Natural killer cell treated with Interleukin-12 subunit alpha and Interleukin-12 subunit beta and Interleukin-15 and Interleukin-18, amount 100 ng/mL, for 72 hours (primary cell): ENCODE results near the gene CCL13. TPM values are rescaled to one million over a fixed set of nuclear protein-coding genes. Genes with fewer than 3 reads are reported as not detected.

Experiments used
- ATAC-seq, 2 donors: fragments of 150-1000 bp; cut with Tn5 transposase in 1 of 2; sonication (Bioruptor Pico), chemical (Tn5 transposase) in 1 of 2; 2 replicates each; pipeline ENCODE4 v1.10.0; 2021
- DNase-seq: peaks from one replicate; pipeline ENCODE4 v3.0.0; 2022; ENCODE audit warnings: low spot score
- H3K27ac Mint-ChIP-seq, 2 donors: 1 replicate in 1 of 2; 2 replicates in 1 of 2; pipeline ENCODE4 v1.8.0; 2022; ENCODE audit warnings: mixed read lengths in 2 of 2, mild to moderate bottlenecking in 1 of 2, moderate library complexity in 1 of 2
- H3K27me3 Mint-ChIP-seq, 2 donors: 1 replicate in 1 of 2; 2 replicates in 1 of 2; pipeline ENCODE4 v1.8.0; 2022; ENCODE audit warnings: mixed read lengths in 2 of 2
- H3K36me3 Mint-ChIP-seq: one replicate; pipeline ENCODE4 v1.8.0; 2022; ENCODE audit warnings: mixed read lengths
- H3K4me1 Mint-ChIP-seq, 2 donors: 1 replicate in 1 of 2; 2 replicates in 1 of 2; pipeline ENCODE4 v1.8.0; 2022; ENCODE audit warnings: low read depth in 2 of 2, mixed read lengths in 2 of 2, mild to moderate bottlenecking in 1 of 2
- H3K4me3 Mint-ChIP-seq: one replicate; pipeline ENCODE4 v1.8.0; 2022; ENCODE audit warnings: mixed read lengths
- H3K9me3 Mint-ChIP-seq: 2 replicates; pipeline ENCODE4 v1.8.0; 2022; ENCODE audit warnings: mixed read lengths
- total RNA-seq, 2 donors: library from RNA; stranded (reverse); gene quantifications; one replicate each; pipeline ENCODE4 v1.2.3, GENCODE V29; 2022

The CCL13 gene
- total RNA-seq, 2 donors from 2014 or later: not detected

DNA sequence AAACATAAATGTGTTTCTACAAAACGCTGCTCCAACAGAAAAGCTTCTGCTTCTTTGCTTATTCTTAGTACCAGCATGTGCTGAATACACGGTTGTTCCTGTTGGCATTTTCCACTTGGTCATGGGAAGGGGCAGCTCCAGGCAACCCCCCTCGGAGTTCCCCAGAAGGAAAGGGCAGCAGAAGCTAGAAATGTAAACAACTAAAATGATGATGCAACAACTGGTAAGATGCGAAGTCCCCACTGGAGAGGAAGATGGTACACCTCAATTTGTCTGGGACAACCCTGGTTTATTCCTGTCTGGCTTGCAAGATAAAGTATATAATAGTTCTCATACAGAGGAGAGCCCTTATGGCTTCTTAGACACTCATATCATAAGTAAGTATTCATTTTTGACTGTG is 9.2 kb upstream of the CCL13 start:
- no peak overlapping the region for H3K4me3 Mint-ChIP-seq
- DNase-seq (no peak), ATAC-seq (no peak)
- no peaks in the 10 kb centered on the region for H3K9me3 Mint-ChIP-seq
- no peaks in the 10 kb centered on the region for H3K4me1 Mint-ChIP-seq
- peaks cover 39 to 40% of the 10 kb centered on the region in 2 donors for H3K27me3 Mint-ChIP-seq
- no peak overlapping the region for H3K27ac Mint-ChIP-seq
- H3K36me3 Mint-ChIP-seq: no peaks in the 10 kb centered on the region

- no peak for ATAC-seq
These were observed 6.5 kb upstream of the CCL13 start for GRCh38 chr17:34349751-34350150.

DNA sequence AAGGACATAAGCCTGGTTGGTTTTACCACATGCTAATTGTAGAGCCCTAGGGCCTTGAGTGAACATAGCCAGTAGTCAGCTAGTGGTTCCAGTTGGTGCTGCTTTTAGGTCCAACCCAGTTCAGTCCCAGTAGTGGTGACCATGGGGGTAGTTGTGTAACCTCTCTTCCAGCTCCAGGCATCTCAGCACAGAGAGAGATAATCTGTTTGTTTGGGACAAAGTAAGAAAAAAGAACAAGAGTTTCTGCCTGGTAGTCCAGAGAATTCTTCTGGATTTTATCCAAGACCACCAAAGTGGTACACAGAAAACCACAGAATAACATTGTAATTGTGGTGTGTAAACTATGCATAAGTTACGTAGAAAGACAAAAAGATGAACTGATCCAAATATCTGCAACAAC is 5.2 kb upstream of the CCL13 start:
- no peaks in the 10 kb centered on the region for H3K4me1 Mint-ChIP-seq
- no peak for ATAC-seq
- H3K9me3 Mint-ChIP-seq: no peaks in the 10 kb centered on the region
- peaks cover 25 to 27% of the 10 kb centered on the region in 2 donors for H3K27me3 Mint-ChIP-seq
- no peaks in the 10 kb centered on the region for H3K36me3 Mint-ChIP-seq
- no peak for DNase-seq
- H3K4me3 Mint-ChIP-seq: no peak overlapping the region
- H3K27ac Mint-ChIP-seq: no peak overlapping the region

More at GRCh38 chr17:34349751-34350150, 6.5 kb upstream of the CCL13 start:
- no peaks in the 10 kb centered on the region for H3K4me1 Mint-ChIP-seq
- DNase-seq: no peak
- H3K36me3 Mint-ChIP-seq: no peaks in the 10 kb centered on the region
- peaks cover 29 to 32% of the 10 kb centered on the region in 2 donors for H3K27me3 Mint-ChIP-seq
- H3K9me3 Mint-ChIP-seq: no peaks in the 10 kb centered on the region
- H3K4me3 Mint-ChIP-seq: no peak overlapping the region
- H3K27ac Mint-ChIP-seq: no peak overlapping the region

DNA sequence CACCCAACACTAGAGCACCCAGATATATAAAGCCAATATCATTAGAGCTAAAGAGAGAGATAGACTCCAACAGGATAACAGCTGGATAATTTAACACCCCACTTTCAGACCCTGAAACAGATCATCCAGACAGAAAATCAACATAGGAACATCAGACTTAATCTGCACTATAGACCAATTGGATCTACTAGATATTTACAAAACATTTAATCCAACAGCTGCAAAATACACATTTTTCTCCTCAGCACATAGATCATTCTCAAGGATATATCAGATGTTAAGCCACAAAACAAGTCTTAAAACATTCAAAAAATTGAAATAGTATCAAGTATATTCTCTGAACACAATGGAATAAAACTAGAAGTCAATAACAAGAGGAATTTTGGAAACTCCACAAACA is 4.1 kb upstream of the CCL13 start:
- ATAC-seq (no peak), DNase-seq (no peak)
- no peak overlapping the region for H3K4me3 Mint-ChIP-seq
- H3K9me3 Mint-ChIP-seq: no peaks in the 10 kb centered on the region
- H3K27me3 Mint-ChIP-seq: peaks cover 24 to 25% of the 10 kb centered on the region in 2 donors
- H3K36me3 Mint-ChIP-seq: no peaks in the 10 kb centered on the region
- H3K27ac Mint-ChIP-seq: no peak overlapping the region
- no peaks in the 10 kb centered on the region for H3K4me1 Mint-ChIP-seq

- Mint-ChIP-seq H3K27ac (no peak overlapping the region), H3K36me3 (no peaks in the 10 kb centered on the region), H3K4me3 (no peak overlapping the region), H3K9me3 (no peaks in the 10 kb centered on the region), H3K27me3 (peaks cover 12 to 20% of the 10 kb centered on the region in 2 donors), H3K4me1 (no peaks in the 10 kb centered on the region)
- ATAC-seq (no peak), DNase-seq (no peak)
These were observed 1.6 kb upstream of the CCL13 start for GRCh38 chr17:34354637-34355036.

GRCh38 chr17:34357398-34357797 is 1.1 kb downstream of the CCL13 start:
- H3K27me3 Mint-ChIP-seq: peaks cover 9 to 13% of the 10 kb centered on the region in 2 donors
- H3K4me1 Mint-ChIP-seq: peaks cover 0 to 1% of the 10 kb centered on the region in 2 donors
- no peaks in the 10 kb centered on the region for H3K9me3 Mint-ChIP-seq
- H3K36me3 Mint-ChIP-seq: no peaks in the 10 kb centered on the region
- no peak for DNase-seq
- ATAC-seq: no peak
- H3K27ac Mint-ChIP-seq: no peak overlapping the region
- H3K4me3 Mint-ChIP-seq: no peak overlapping the region

- Mint-ChIP-seq H3K36me3 (no peaks in the 10 kb centered on the region), H3K4me1 (peaks cover 5 to 7% of the 10 kb centered on the region in 2 donors), H3K4me3 (no peak overlapping the region), H3K27me3 (peaks cover 11 to 17% of the 10 kb centered on the region in 2 donors), H3K27ac (no peak overlapping the region), H3K9me3 (no peaks in the 10 kb centered on the region)
- no peak for DNase-seq
- ATAC-seq: no peak
These were observed 2.4 kb downstream of the CCL13 start for GRCh38 chr17:34358631-34359030.

DNA sequence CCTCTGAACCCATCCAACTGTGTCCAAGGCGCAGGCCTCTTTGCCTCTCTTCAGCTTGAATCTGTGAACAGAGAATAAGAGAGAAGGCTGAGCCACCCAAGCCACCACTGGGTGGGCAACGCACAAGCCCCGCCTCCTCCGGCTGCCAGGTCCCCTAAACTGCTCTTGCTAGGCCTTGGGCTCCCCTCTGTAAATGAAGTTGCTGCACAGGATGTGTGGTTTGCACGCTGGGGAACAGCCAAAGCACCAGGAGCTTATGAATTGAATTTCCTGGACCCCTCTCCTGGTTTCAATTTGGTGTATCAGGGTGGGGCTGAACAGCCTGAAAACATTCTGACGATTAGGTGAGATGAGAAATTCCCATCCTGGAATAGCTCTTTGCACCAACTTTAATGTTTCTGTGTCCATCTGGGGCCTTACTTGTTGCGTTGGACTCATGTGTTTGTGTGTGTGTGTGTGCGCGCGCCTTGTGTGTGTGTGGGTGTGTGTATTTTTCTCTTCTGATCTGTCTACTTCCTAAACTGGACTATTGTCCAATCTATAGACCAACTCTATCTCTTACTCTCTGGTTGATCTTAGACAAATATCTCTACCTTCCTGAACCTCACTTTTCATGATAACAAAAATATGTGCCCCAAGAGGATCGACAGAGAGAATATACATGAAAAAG is 4.5 kb downstream of the CCL13 start:
- Mint-ChIP-seq H3K4me1 (peaks cover 10 to 15% of the 10 kb centered on the region in 2 donors), H3K4me3 (no peak overlapping the region), H3K27ac (no peak overlapping the region), H3K27me3 (peaks cover 8 to 21% of the 10 kb centered on the region in 2 donors), H3K9me3 (no peaks in the 10 kb centered on the region), H3K36me3 (no peaks in the 10 kb centered on the region)
- DNase-seq (no peak), ATAC-seq (no peak)

- H3K4me1 Mint-ChIP-seq: peaks cover 10 to 16% of the 10 kb centered on the region in 2 donors
- H3K27me3 Mint-ChIP-seq: peaks cover 8 to 21% of the 10 kb centered on the region in 2 donors
- no peaks in the 10 kb centered on the region for H3K36me3 Mint-ChIP-seq
- DNase-seq (peak; percentile 74), ATAC-seq (peak; percentile 81 to 86)
- H3K27ac Mint-ChIP-seq: no peak overlapping the region
- H3K4me3 Mint-ChIP-seq: no peak overlapping the region
- no peaks in the 10 kb centered on the region for H3K9me3 Mint-ChIP-seq
These were observed 5.3 kb downstream of the CCL13 start for GRCh38 chr17:34361478-34362061.

DNA sequence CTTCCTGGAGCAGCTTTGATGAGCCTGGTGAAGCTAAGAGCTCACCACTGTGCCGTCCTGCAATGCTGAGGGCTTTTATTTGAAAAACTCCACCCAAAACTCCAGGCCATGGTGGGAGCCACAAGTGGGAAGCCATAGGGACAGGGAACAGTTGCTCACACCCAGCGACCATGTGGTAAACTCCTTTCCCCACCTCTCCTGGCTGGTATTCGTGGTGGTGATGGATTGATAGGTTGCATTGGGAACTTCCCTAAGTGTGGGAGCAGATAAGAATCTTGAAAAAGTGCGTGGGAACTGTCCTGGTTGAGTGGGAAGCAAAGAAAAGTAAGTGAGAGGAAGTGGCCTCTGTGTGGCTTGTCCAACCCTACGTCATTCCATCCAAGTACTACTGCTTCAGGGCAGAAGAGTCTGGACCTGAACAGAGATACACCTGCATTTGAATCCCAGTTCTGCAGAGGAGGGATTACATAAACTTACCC is 6.9 kb downstream of the CCL13 start, which contains the start of gene CCL1:
Gene CCL1, minus strand, starts transcription at position 51 of the 479 bp plus-strand sequence. CDS start 72 bp downstream, outside the sequence.
- DNase-seq (no peak), ATAC-seq (no peak)
- Mint-ChIP-seq H3K36me3 (no peaks in the 10 kb centered on the region), H3K9me3 (no peaks in the 10 kb centered on the region), H3K4me1 (peaks cover 10 to 16% of the 10 kb centered on the region in 2 donors), H3K27ac (no peak within 1 kb of the TSS), H3K27me3 (peaks cover 8 to 21% of the 10 kb centered on the region in 2 donors), H3K4me3 (no peak within 1 kb of the TSS)

DNA sequence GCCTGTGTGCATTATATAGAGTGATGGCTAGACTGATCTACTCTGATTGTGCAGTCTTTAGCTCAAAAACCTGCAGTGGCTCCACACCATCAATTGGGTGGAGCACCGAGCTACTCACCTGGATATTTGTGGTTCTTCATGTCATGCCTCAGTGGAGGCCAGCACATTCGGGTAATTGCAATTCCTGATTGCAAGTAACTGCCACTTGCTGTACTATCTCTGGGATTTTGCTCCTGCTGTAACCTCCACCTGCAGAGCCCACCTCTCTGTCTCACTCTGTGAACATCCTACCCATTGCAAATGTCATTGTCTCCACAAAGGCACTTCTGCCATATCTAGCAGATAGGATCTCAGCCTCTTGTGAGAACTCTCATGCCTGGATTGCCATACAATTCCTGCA is 8.5 kb downstream of the CCL13 start:
- H3K27me3 Mint-ChIP-seq: peaks cover 8 to 21% of the 10 kb centered on the region in 2 donors

DNA sequence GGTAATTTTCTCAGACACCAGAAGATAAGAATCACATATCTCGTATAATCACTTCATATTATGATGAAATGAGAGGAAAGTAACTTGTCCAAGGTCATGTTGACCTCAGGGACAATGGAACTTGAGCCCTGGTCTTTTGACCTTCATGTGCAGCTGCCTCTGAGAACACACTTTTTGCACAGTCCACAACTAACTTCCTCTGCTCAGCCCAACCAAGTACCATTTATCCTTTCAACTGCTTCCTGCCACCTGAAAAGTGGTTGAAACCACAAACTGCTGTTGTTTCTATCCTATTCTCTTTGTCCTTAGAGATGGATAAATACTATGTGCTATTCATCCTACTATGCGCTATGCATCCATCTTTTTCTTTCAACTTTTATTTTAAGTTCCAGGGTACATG is 9.1 kb downstream of the CCL13 start:
- Mint-ChIP-seq H3K9me3 (no peaks in the 10 kb centered on the region), H3K4me1 (peaks cover 10 to 16% of the 10 kb centered on the region in 2 donors), H3K4me3 (no peak overlapping the region), H3K27ac (no peak overlapping the region), H3K36me3 (no peaks in the 10 kb centered on the region), H3K27me3 (peaks cover 8 to 21% of the 10 kb centered on the region in 2 donors)
- DNase-seq: no peak
- ATAC-seq: no peak

More for the DNA sequence above, 8.5 kb downstream of the CCL13 start:
- Mint-ChIP-seq H3K4me1 (peaks cover 10 to 16% of the 10 kb centered on the region in 2 donors), H3K4me3 (no peak overlapping the region), H3K27ac (no peak overlapping the region), H3K36me3 (no peaks in the 10 kb centered on the region), H3K9me3 (no peaks in the 10 kb centered on the region)
- ATAC-seq (no peak), DNase-seq (no peak)

- DNase-seq: no peak
- H3K9me3 Mint-ChIP-seq: no peaks in the 10 kb centered on the region
- no peak overlapping the region for H3K4me3 Mint-ChIP-seq
- H3K4me1 Mint-ChIP-seq: peaks cover 14 to 21% of the 10 kb centered on the region in 2 donors
- no peaks in the 10 kb centered on the region for H3K36me3 Mint-ChIP-seq
- ATAC-seq: no peak
- no peak overlapping the region for H3K27ac Mint-ChIP-seq
- peaks cover 7 to 21% of the 10 kb centered on the region in 2 donors for H3K27me3 Mint-ChIP-seq
These were observed 9.7 kb downstream of the CCL13 start for GRCh38 chr17:34366010-34366409.

DNA sequence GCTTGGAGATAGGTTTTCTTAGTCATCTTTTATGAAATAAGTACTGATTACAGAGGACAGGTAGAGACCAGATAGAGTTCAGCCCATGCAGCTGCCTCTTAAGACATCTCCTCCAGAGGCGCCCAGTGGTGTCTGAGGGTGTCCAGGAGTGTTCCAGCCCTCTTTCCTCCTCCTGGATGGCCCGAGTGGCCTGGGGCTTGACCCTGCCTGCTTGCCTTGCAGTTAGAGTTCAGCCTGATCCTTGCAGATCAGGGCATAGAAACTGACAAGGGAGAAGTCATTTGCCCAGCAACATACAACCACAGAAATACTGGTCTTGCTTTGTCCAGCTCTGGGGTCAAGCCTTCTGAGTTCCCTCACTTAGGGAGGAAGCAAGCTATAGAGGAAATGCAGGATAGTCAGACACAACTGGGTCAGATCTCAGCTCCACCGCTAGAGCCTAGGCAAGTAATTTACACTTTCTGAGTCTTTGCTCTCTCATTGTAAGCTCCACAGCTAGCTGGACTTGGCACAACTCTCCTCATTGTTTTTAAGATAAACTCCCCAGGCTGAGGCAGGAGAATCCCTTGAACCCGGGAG is 10.3 kb downstream of the CCL13 start:
- Mint-ChIP-seq H3K36me3 (no peaks in the 10 kb centered on the region), H3K27ac (no peak overlapping the region), H3K4me1 (peaks cover 17 to 21% of the 10 kb centered on the region in 2 donors), H3K4me3 (peak overlapping the region; percentile 23), H3K9me3 (no peaks in the 10 kb centered on the region), H3K27me3 (peaks cover 4 to 21% of the 10 kb centered on the region in 2 donors)
- DNase-seq: no peak
- no peak for ATAC-seq
